Osteocyte (in vitro differentiated cells): ENCODE measurements around the gene STIL. TPM values are rescaled to one million over a fixed set of nuclear protein-coding genes. Genes with fewer than 3 reads are reported as not detected.

ENCODE experiments used
- DNase-seq: peaks from one replicate; pipeline ENCODE4 v3.0.0; 2021; ENCODE audit warnings: mixed read lengths; ENCODE audit not compliant: unreplicated experiment; ENCODE audit errors: extremely low spot score
- H3K27ac Mint-ChIP-seq: one replicate; pipeline ENCODE4 v1.8.0; 2021; ENCODE audit warnings: mild to moderate bottlenecking, mixed read lengths; ENCODE audit not compliant: unreplicated experiment
- H3K27me3 Mint-ChIP-seq: one replicate; pipeline ENCODE4 v1.8.0; 2021; ENCODE audit warnings: mixed read lengths; ENCODE audit not compliant: unreplicated experiment
- H3K36me3 Mint-ChIP-seq: one replicate; pipeline ENCODE4 v1.8.0; 2021; ENCODE audit warnings: mixed read lengths; ENCODE audit not compliant: unreplicated experiment
- H3K4me1 Mint-ChIP-seq: one replicate; pipeline ENCODE4 v1.8.0; 2021; ENCODE audit warnings: mixed read lengths; ENCODE audit not compliant: unreplicated experiment
- H3K4me3 Mint-ChIP-seq: one replicate; pipeline ENCODE4 v1.8.0; 2021; ENCODE audit warnings: mild to moderate bottlenecking, moderate library complexity, mixed read lengths; ENCODE audit not compliant: unreplicated experiment
- H3K9me3 Mint-ChIP-seq: one replicate; pipeline ENCODE4 v1.8.0; 2021; ENCODE audit warnings: mixed read lengths; ENCODE audit not compliant: unreplicated experiment
- total RNA-seq: library from RNA; stranded (reverse); gene quantifications from 2 replicates; pipeline ENCODE4 v1.2.1, GENCODE V29; 2021
- TF ChIP-seq, protein P1 (sequence below): fragments of 200-600 bp; sonication (generic); IDR thresholded peaks from 2 replicates; pipeline ENCODE4 v1.5.0; 2021; ENCODE audit warnings: antibody characterized with exemption, mild to moderate bottlenecking, moderate library complexity

Gene STIL
- total RNA-seq, 1 donor from 2014 or later, result 5.6 TPM

DNA sequence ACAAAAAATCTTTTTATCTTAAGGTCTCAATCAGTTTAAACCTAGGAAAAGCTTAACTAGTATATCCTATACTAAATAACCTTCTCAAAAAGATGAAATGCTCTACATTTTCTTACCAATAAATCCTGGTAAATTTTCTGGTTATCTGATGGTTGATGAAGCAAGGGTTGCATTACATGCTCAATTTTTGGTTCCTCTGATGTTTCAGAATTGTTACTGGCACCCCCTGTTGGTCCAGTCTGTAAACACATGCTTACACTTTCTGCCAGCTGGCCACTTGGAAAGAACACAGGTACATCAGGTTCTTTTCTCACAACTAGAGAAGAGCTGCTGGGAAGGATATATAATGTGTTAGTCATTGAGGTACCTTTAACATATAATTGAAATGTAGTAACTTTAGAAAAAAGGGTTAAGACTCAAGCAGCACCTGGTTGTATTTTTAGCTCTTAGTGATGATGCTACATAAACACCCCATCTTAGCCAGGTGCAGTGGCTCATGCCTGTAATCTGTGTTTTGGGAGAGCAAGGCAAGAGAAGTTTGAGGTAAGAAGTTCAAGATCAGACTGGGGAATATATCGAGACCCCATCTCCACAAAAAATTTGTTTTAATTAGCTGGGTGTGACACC lies 51.0 kb downstream of the STIL start:
- H3K27ac Mint-ChIP-seq, result no peak overlapping the region
- H3K4me1 Mint-ChIP-seq, result no peaks in the 10 kb centered on the region
- H3K9me3 Mint-ChIP-seq, result no peaks in the 10 kb centered on the region
- peaks cover 5% of the 10 kb centered on the region for H3K36me3 Mint-ChIP-seq
- no peaks in the 10 kb centered on the region for H3K27me3 Mint-ChIP-seq
- H3K4me3 Mint-ChIP-seq, result no peak overlapping the region
- DNase-seq, result no peak
- TF ChIP-seq, protein P1, sequence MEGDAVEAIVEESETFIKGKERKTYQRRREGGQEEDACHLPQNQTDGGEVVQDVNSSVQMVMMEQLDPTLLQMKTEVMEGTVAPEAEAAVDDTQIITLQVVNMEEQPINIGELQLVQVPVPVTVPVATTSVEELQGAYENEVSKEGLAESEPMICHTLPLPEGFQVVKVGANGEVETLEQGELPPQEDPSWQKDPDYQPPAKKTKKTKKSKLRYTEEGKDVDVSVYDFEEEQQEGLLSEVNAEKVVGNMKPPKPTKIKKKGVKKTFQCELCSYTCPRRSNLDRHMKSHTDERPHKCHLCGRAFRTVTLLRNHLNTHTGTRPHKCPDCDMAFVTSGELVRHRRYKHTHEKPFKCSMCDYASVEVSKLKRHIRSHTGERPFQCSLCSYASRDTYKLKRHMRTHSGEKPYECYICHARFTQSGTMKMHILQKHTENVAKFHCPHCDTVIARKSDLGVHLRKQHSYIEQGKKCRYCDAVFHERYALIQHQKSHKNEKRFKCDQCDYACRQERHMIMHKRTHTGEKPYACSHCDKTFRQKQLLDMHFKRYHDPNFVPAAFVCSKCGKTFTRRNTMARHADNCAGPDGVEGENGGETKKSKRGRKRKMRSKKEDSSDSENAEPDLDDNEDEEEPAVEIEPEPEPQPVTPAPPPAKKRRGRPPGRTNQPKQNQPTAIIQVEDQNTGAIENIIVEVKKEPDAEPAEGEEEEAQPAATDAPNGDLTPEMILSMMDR, result peak; percentile 68

DNA sequence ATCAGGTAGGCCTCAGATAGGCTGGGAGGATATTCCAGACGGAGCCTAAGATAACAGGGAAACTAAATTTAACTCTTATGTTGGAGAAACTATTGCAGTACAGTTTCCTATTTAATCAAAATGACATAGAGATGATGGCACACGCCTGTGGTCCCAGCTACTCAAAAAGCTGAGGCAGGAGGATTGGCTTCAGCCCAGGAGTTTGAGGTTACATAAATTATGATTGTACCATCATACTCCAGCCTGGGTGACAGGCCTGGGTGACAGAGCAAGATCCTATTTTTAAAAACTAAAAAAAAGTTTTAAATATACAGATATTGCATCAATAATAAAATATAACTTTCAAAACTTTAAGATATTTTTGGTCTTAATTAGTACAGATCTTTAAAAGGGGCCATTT lies 56.7 kb downstream of the STIL start:
- no peak for DNase-seq
- no peaks in the 10 kb centered on the region for H3K36me3 Mint-ChIP-seq
- no peak overlapping the region for H3K27ac Mint-ChIP-seq
- no peak overlapping the region for H3K4me3 Mint-ChIP-seq
- H3K4me1 Mint-ChIP-seq, result no peaks in the 10 kb centered on the region
- no peaks in the 10 kb centered on the region for H3K27me3 Mint-ChIP-seq
- no peaks in the 10 kb centered on the region for H3K9me3 Mint-ChIP-seq
- TF ChIP-seq, protein P1, result no peak

DNA sequence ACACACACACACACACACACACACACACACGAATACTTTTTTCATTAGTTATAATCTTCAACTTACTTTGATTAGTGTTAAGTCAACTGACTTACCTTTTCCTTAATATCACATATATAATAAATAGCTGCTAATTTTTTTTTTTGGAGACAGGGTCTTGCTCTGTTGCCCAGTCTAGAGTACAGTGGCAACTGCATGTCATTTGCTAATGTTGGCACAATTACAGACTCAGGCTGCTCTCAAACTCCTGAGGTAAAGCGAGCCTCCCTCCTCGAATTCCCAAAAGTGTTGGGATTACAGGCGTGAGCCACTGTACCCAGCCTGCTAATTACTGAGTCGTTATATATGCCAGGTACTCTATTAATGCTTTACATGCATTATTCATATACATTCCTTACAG lies 61.2 kb downstream of the STIL start:
- Mint-ChIP-seq H3K4me1 (no peaks in the 10 kb centered on the region), H3K4me3 (no peak overlapping the region), H3K9me3 (no peaks in the 10 kb centered on the region), H3K27me3 (no peaks in the 10 kb centered on the region), H3K27ac (no peak overlapping the region), H3K36me3 (peaks cover 7% of the 10 kb centered on the region)
- TF ChIP-seq, protein P1, result no peak
- no peak for DNase-seq

DNA sequence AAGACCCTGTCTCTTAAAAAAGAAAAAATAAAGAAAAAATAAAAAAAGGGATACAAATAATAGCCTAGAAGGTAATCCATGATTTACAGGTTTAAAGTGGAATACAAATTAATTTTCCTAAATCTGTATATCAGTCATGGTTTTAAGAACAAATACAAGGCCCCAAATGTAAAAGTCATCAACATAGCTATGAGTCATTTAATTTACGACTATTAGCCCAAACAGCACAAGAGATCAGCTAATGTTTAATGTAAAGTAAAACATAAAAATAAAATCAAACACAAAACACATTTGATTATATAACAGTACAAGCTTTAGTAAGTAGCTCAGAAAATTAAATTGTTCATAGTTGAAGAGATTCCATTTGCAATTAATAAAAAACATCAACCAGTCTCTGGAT lies 61.6 kb downstream of the STIL start:
- Mint-ChIP-seq H3K4me1 (no peaks in the 10 kb centered on the region), H3K9me3 (no peaks in the 10 kb centered on the region), H3K27me3 (no peaks in the 10 kb centered on the region), H3K27ac (no peak overlapping the region), H3K4me3 (no peak overlapping the region), H3K36me3 (peaks cover 7% of the 10 kb centered on the region)
- TF ChIP-seq, protein P1, result no peak
- DNase-seq, result no peak

DNA sequence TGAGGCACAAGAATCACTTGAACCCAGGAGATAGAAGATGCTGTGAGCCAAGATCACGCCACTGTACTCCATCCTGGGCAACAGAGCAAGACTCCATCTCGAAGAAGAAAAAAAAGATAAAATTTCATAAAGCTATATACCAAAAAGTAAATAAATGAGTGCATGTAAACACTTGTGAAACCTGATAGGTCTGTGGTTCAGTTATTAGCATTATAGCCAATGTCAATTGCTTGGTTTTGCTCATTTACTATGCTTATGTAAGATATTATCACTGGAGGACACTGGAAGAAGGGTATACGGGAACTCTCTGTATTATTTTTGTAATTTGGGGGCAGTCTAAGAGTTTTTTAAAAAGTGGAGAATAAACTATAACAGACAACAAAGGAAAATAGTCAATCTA lies 64.2 kb downstream of the STIL start:
- Mint-ChIP-seq H3K27ac (no peak overlapping the region), H3K27me3 (peaks cover 12% of the 10 kb centered on the region), H3K4me1 (no peaks in the 10 kb centered on the region), H3K36me3 (peaks cover 7% of the 10 kb centered on the region), H3K4me3 (no peak overlapping the region), H3K9me3 (no peaks in the 10 kb centered on the region)
- TF ChIP-seq, protein P1, result no peak
- no peak for DNase-seq
